T47D (cell line): ENCODE results near the gene PRPF40B.

Source experiments
- DNase-seq, 2 experiments: peaks; one replicate each; pipeline versions ENCODE4 v3.0.0 to v3.0.0-alpha.2; 2011 to 2012; ENCODE audit warnings: low read depth in 1 of 2, low spot score in 1 of 2
- JUND ChIP-seq: IDR thresholded peaks from 2 replicates; pipeline ENCODE4 v1.6.1; 2012; ENCODE audit warnings: low read depth
- in situ Hi-C: cut with HindIII; loops from 2 replicates; pipeline ENCODE4 v1.10.0; 2016; ENCODE audit warnings: low sequenced_read_pairs, low pct_unique_long_range_greater_than_20kb

Gene PRPF40B

GRCh38 chr12:49675137-49675536, 51.8 kb downstream of the PRPF40B start:
- no peak for TF ChIP-seq JUND
- DNase-seq, result no peak
- in situ Hi-C loops, result no loop called here

DNA sequence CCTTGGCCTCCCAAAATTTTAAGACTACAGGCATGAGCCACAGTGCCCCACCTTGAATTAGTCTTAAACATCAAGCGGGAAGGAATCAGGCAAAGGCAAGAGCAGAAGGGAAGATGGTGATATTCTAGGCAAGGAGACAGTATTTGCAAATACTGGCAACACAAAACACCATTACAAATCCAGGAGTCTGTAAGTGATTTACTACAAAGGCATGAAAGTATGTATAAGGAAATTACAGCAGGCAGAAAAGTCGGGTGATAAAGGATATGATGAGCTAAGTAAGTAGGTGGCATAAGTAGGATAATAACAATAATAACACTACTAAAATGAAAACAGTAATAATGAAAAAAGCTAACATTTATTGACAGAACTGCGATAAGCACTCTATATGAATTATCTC, 55.4 kb downstream of the PRPF40B start:
- no peak for DNase-seq
- TF ChIP-seq JUND, result no peak
- in situ Hi-C loops, result no loop called here

DNA sequence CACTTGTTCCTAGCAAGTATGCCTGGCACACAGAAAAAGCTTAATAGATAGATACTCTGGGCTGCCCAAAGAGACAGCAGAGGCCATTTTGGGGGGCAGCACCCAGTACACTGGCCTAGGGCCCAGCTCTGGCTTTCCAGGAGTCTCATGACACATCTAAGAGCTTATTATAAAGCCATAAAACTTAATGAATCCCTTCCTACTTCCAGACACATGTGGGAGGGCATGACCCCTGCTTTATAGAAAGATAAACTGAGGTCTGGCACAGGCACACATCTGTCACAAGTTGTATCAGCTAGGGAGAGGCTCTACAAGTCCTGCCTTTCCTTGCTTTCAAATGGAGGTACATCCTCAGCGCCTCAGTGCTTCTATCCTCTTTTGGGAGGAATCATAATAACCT, 56.7 kb downstream of the PRPF40B start:
- in situ Hi-C loops, result no loop called here
- TF ChIP-seq JUND, result no peak
- DNase-seq, result no peak

DNA sequence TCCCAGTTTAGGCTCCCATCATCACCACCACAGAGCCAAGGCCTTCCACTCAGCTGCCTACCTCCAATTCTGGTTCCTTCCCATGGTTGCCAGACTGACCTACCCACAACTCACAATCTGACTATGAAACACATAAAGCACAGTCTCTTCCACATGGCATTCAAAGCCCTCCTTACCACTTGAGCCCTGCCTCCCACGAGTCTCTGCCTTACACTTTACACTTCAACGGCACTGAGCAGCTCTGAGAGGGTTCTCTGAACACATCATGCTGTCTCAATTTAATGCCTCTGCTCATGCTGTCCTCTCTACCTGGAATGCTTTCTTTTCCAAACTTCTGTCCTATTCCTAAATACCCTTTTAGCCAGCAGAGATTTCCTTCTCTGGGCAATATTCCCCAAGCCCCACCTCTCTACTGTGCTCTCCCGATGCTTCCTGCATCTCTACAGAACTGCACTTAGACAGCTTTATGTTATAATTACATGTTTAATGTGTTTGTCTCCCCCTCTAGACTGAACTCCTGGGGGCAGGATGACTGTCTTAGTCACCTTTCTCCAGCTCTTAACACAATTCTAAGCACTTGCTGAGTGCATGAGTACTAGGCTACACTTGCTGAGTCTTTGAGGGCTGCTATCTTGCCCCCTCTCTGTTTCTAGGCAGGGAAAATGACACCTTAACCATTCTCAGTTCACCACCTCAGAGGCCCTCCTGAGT, 60.4 kb downstream of the PRPF40B start:
- in situ Hi-C loops, result no loop called here
- no peak for TF ChIP-seq JUND
- DNase-seq, result no peak

- in situ Hi-C loops, result no loop called here
- no peak for TF ChIP-seq JUND
- DNase-seq, result no peak
These were observed 61.0 kb downstream of the PRPF40B start for GRCh38 chr12:49684310-49684854.

DNA sequence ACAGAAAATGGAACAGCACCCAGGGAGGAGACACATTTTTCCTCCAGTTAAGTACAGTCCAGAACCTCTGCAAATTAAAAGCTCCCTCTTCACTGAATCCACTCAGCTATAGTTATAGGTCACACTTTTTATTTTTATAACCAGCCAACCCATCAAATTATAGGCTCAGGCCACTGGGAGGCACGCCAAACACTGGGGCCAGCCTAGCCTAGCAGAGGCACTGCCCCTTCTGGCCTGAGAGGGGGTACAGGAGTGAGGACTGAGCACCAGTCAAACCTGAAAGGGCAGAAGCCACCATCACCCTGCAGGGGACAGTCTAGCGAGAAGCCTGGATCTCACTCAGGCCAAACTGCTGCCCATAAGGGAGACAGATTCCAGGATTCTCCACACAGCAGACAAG, 64.6 kb downstream of the PRPF40B start:
- TF ChIP-seq JUND, result no peak
- DNase-seq, result peak in 1 of 2 experiments; percentile 72
- in situ Hi-C loops, result no loop called here

DNA sequence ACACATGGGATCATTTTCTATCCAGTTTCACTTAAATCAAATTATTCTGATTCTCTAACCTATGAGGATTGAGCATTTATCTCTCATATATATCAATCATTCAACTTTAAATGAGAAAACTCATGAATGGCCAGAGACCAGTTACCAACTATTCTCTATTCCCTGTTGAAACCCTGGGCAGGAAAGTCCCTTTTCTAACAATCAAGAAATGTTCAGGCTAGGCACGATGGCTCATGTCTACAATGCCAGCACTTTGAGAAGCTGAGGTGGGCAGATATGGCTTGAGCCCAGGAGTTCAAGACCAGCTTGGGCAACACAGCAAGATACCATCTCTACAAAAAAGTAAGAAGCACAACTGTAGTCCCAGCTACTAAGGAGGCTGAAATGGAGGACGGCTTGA, 65.9 kb downstream of the PRPF40B start:
- DNase-seq, result no peak
- no peak for TF ChIP-seq JUND
- in situ Hi-C loops, result no loop called here

- DNase-seq, result no peak
These were observed 66.4 kb downstream of the PRPF40B start for GRCh38 chr12:49689785-49690184.

GRCh38 chr12:49692851-49693250, 69.5 kb downstream of the PRPF40B start:
- DNase-seq, result no peak
- in situ Hi-C loops, result no loop called here
- no peak for TF ChIP-seq JUND

More at GRCh38 chr12:49689785-49690184, 66.4 kb downstream of the PRPF40B start:
- TF ChIP-seq JUND, result no peak
- in situ Hi-C loops, result no loop called here

DNA sequence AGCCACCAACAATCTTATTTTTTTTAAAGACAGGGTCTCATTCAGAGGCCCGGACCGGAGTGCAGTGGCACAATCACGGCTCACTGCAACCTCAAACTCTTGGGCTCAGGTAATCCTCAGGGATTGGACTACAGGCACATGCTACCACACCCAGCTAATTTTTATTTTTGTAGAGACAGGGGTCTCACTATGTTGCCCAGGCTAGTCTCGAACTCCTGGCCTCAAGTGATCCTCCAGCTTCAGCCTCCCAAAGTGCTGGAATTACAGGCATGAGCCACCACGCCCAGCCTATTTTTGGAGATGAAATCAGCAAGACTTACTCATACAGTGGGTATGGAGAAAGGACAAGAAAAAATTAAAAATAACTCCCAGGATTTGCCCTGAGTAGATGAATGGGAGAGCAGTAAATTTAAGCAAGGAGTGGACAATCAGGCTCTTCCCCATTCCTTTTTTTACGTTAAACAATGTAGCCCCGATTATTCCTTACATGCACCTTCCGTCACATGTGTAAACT, 70.6 kb downstream of the PRPF40B start:
- in situ Hi-C loops, result no loop called here

More for the DNA sequence above, 70.6 kb downstream of the PRPF40B start:
- DNase-seq, result no peak
- no peak for TF ChIP-seq JUND
